ENCODE data around the gene COBLL1. TPM values are rescaled to one million over a fixed set of nuclear protein-coding genes. Genes with fewer than 3 reads are reported as not detected.

The COBLL1 gene
- total RNA-seq, 1 donor from 2014 or later, result 222 TPM

GRCh38 chr2:164780611-164781178 lies 60.9 kb downstream of the COBLL1 start:
- ChIA-PET CTCF (interaction anchor here (1.6 kb wide), 1 partner anchor 9 kb away, joined by 4 read pairs; no protein-coding TSS in a partner anchor), POLR2A (no interaction called here)
- DNase-seq (no peak), ATAC-seq (ENCODE audit: low read depth) (no peak)
- Mint-ChIP-seq H3K4me3 (no peak overlapping the region), H3K4me1 (peaks cover 23% of the 10 kb centered on the region), H3K27ac (no peak overlapping the region), H3K27me3 (no peaks in the 10 kb centered on the region), H3K9me3 (no peaks in the 10 kb centered on the region), H3K36me3 (ENCODE audit: low read depth) (peaks cover 9% of the 10 kb centered on the region)
- intact Hi-C loops (cut with micrococcal nuclease), result loop anchor here (2.0 kb wide), 1 partner anchor 14 kb away; no protein-coding TSS in a partner anchor
- no peak for TF ChIP-seq CTCF (IDR thresholded peaks at IDR 0.05)

- Mint-ChIP-seq H3K27me3 (no peaks in the 10 kb centered on the region), H3K4me3 (no peak overlapping the region), H3K4me1 (peaks cover 14% of the 10 kb centered on the region), H3K27ac (no peak overlapping the region), H3K9me3 (no peaks in the 10 kb centered on the region), H3K36me3 (ENCODE audit: low read depth) (peaks cover 10% of the 10 kb centered on the region)
- no peak for ATAC-seq (ENCODE audit: low read depth)
- DNase-seq, result no peak
- no peak for TF ChIP-seq CTCF (IDR thresholded peaks at IDR 0.05)
- POLR2A ChIA-PET, result no interaction called here
- CTCF ChIA-PET, result interaction anchor here (1.6 kb wide), 1 partner anchor 10 kb away, joined by 4 read pairs; no protein-coding TSS in a partner anchor
- intact Hi-C loops (cut with micrococcal nuclease), result loop anchor here (2.0 kb wide), 1 partner anchor 15 kb away; no protein-coding TSS in a partner anchor
Observed at GRCh38 chr2:164779383-164780057, 62.1 kb downstream of the COBLL1 start.

GRCh38 chr2:164778723-164779122 lies 62.9 kb downstream of the COBLL1 start:
- intact Hi-C loops (cut with micrococcal nuclease), result no loop called here
- H3K9me3 Mint-ChIP-seq, result no peaks in the 10 kb centered on the region
- ATAC-seq (ENCODE audit: low read depth) (no peak), DNase-seq (no peak)
- no peaks in the 10 kb centered on the region for H3K27me3 Mint-ChIP-seq
- CTCF ChIA-PET, result no interaction called here
- H3K4me3 Mint-ChIP-seq, result no peak overlapping the region
- peaks cover 8% of the 10 kb centered on the region for H3K36me3 Mint-ChIP-seq (ENCODE audit: low read depth)
- peaks cover 14% of the 10 kb centered on the region for H3K4me1 Mint-ChIP-seq
- TF ChIP-seq CTCF (IDR thresholded peaks at IDR 0.05), result no peak
- H3K27ac Mint-ChIP-seq, result no peak overlapping the region
- POLR2A ChIA-PET, result no interaction called here

- no peak overlapping the region for H3K27ac Mint-ChIP-seq
- peaks cover 5% of the 10 kb centered on the region for H3K36me3 Mint-ChIP-seq (ENCODE audit: low read depth)
- ATAC-seq (ENCODE audit: low read depth) (no peak), DNase-seq (no peak)
- H3K27me3 Mint-ChIP-seq, result no peaks in the 10 kb centered on the region
- no peak overlapping the region for H3K4me3 Mint-ChIP-seq
- ChIA-PET POLR2A (no interaction called here), CTCF (no interaction called here)
- H3K4me1 Mint-ChIP-seq, result peaks cover 14% of the 10 kb centered on the region
- intact Hi-C loops (cut with micrococcal nuclease), result loop anchor here (1.0 kb wide), 1 partner anchor 7 kb away; no protein-coding TSS in a partner anchor
- H3K9me3 Mint-ChIP-seq, result no peaks in the 10 kb centered on the region
- no peak for TF ChIP-seq CTCF (IDR thresholded peaks at IDR 0.05)
Observed at GRCh38 chr2:164777847-164778461, 63.7 kb downstream of the COBLL1 start.

GRCh38 chr2:164773635-164774034 lies 68.0 kb downstream of the COBLL1 start:
- Mint-ChIP-seq H3K27me3 (no peaks in the 10 kb centered on the region), H3K36me3 (ENCODE audit: low read depth) (peaks cover 3% of the 10 kb centered on the region), H3K9me3 (no peaks in the 10 kb centered on the region), H3K27ac (no peak overlapping the region), H3K4me1 (peaks cover 16% of the 10 kb centered on the region), H3K4me3 (no peak overlapping the region)
- ChIA-PET CTCF (no interaction called here), POLR2A (interaction anchor here (1.3 kb wide), 1 partner anchor 14 kb away, joined by 3 read pairs; no protein-coding TSS in a partner anchor)
- no peak for TF ChIP-seq CTCF (IDR thresholded peaks at IDR 0.05)
- intact Hi-C loops (cut with micrococcal nuclease), result loop anchor here (2.0 kb wide), 1 partner anchor 13 kb away; no protein-coding TSS in a partner anchor
- no peak for ATAC-seq (ENCODE audit: low read depth)
- no peak for DNase-seq
